K562 (cell line): ENCODE measurements around the gene BIRC5. TPM values are rescaled to one million over a fixed set of nuclear protein-coding genes. Genes with fewer than 3 reads are reported as not detected.

Experiments used
- CEBPG ChIP-seq, 3 experiments: fragments of 200-800 bp in 1 of 3; sonication (Bioruptor generic) in 1 of 3; sonication (generic) in 1 of 3; formaldehyde crosslinking in 1 of 3; IDR thresholded peaks in 2 of 3; conservative IDR thresholded peaks in 1 of 3; 2 replicates each; pipeline versions ENCODE4 v1.6.1 to v1.8.0; 2016 to 2022; ENCODE audit warnings: missing compliant biosample characterization in 2 of 3, missing genetic modification characterization in 2 of 3, mild to moderate bottlenecking in 1 of 3, missing genetic modification reagents in 1 of 3
- CREB1 ChIP-seq, 2 experiments: sonication (generic) in 1 of 2; formaldehyde crosslinking in 1 of 2; IDR thresholded peaks; 2 replicates each; pipeline versions ENCODE4 v1.6.1 to v1.8.0; 2012 to 2022; ENCODE audit warnings: inconsistent platforms in 1 of 2, mild to moderate bottlenecking in 1 of 2, missing genetic modification reagents in 1 of 2, moderate library complexity in 1 of 2
- CTBP1 ChIP-seq: fragments of 450-650 bp; IDR thresholded peaks from 2 replicates; pipeline ENCODE4 v1.6.1; 2016; ENCODE audit warnings: borderline replicate concordance
- DDX20 ChIP-seq: fragments of 450-650 bp; IDR thresholded peaks from 2 replicates; pipeline ENCODE4 v1.6.1; 2016; ENCODE audit warnings: missing genetic modification characterization, low read depth, mild to moderate bottlenecking, missing compliant biosample characterization, moderate library complexity
- KDM5B ChIP-seq: fragments of 200-600 bp; sonication (generic); IDR thresholded peaks from 2 replicates; pipeline ENCODE4 v1.6.1; 2012; ENCODE audit warnings: low read depth, mild to moderate bottlenecking, moderate library complexity, low read length, control low read depth, inconsistent platforms; ENCODE audit not compliant: insufficient replicate concordance
- MAZ ChIP-seq, 2 experiments: fragments of 450-650 bp in 1 of 2; sonication (generic) in 1 of 2; formaldehyde crosslinking; IDR thresholded peaks in 1 of 2; conservative IDR thresholded peaks in 1 of 2; 2 replicates each; pipeline versions ENCODE4 v1.4.0 to v1.5.0; 2020; ENCODE audit warnings: mild to moderate bottlenecking in 1 of 2, missing genetic modification reagents in 1 of 2
- NRF1 ChIP-seq, 2 experiments: fragments of 450-650 bp; IDR thresholded peaks in 1 of 2; conservative IDR thresholded peaks in 1 of 2; 2 replicates each; pipeline ENCODE4 v1.6.1; 2014; ENCODE audit warnings: mild to moderate bottlenecking in 2 of 2
- RUNX1 ChIP-seq: sonication (generic); IDR thresholded peaks from 2 replicates; pipeline ENCODE4 v1.6.1; 2016; ENCODE audit warnings: antibody characterized with exemption, low read depth
- TFAP4 ChIP-seq: sonication (generic); formaldehyde crosslinking; IDR thresholded peaks from 2 replicates; pipeline ENCODE4 v1.8.0; 2022; ENCODE audit warnings: missing genetic modification reagents, mild to moderate bottlenecking, moderate library complexity, borderline replicate concordance
- USF1 ChIP-seq: sonication (generic); formaldehyde crosslinking; IDR thresholded peaks from 2 replicates; pipeline ENCODE4 v1.9.0; 2022; ENCODE audit warnings: mild to moderate bottlenecking, missing genetic modification reagents
- VEZF1 ChIP-seq: fragments of 200-800 bp; sonication (Bioruptor generic); IDR thresholded peaks from 2 replicates; pipeline ENCODE4 v1.6.1; 2017; ENCODE audit warnings: missing genetic modification characterization, missing compliant biosample characterization
- ZBTB17 ChIP-seq: fragments of 450-650 bp; formaldehyde crosslinking; IDR thresholded peaks from 2 replicates; pipeline ENCODE4 v1.4.0; 2020; ENCODE audit warnings: mild to moderate bottlenecking
- ZBTB33 ChIP-seq: sonication (generic); formaldehyde crosslinking; IDR thresholded peaks from 2 replicates; pipeline ENCODE4 v1.8.1; 2023; ENCODE audit warnings: mild to moderate bottlenecking, missing genetic modification reagents
- ZNF79 ChIP-seq: fragments of 250-450 bp; sonication (Bioruptor Pico); IDR thresholded peaks from 2 replicates; pipeline ENCODE4 v1.4.0; 2020; ENCODE audit warnings: low read depth, mild to moderate bottlenecking, moderate library complexity
- polyA plus RNA-seq, 8 experiments: library from polyadenylated mRNA; depleted of rRNA in 4 of 8; stranded (reverse) in 5 of 8; unstranded in 3 of 8; fragments of >200 nt; fragmentation: Nextera tagmentation in 2 of 8; fragmentation: Illumina TruSeq in 1 of 8; extraction: Ambion mirVana in 2 of 8; extraction: Trizol in 1 of 8; gene quantifications; 2 replicates each; pipeline versions ENCODE4 v1.2.1 to v1.2.3, GENCODE V29; 2011 to 2014; ENCODE audit warnings: inconsistent platforms in 1 of 8, missing spikeins in 1 of 8
- total RNA-seq, 7 experiments: library from RNA; depleted of rRNA in 6 of 7; stranded (reverse); fragments of >200 nt in 6 of 7; fragmentation: Illumina TruSeq in 2 of 7; extraction: Trizol in 2 of 7; gene quantifications; 2 replicates each; pipeline versions ENCODE4 v1.2.1 to v1.2.3, GENCODE V29; 2011 to 2021; ENCODE audit warnings: low replicate concordance in 1 of 7

Gene BIRC5
- total and polyA plus RNA-seq, 9 of the 15 experiments (the other 6 are each of a cell fraction or from before 2014, with no cell fraction given), result 64.4 to 140 (median 101) TPM

GRCh38 chr17:78239489-78239931 lies 25.5 kb downstream of the BIRC5 start (continued):
- TF ChIP-seq ZBTB17 (CRISPR knock-in tag) (no peak), RUNX1 (no peak), TFAP4 (peak; percentile 33; the same call in 1 of the 2 replicates), CREB1 (IDR thresholded peaks at IDR 0.05) (no peak), CREB1 (CRISPR knock-in tag; IDR thresholded peaks at IDR 0.05) (0 out of 2 replicates have a peak, but pooled peaks have one; percentile 34), ZNF79 (CRISPR knock-in tag) (no peak), ZBTB33 (CRISPR knock-in tag) (peak; percentile 68; the same call in 1 of the 2 replicates), USF1 (peak; percentile 42; the same call in 1 of the 2 replicates), MAZ (CRISPR knock-in tag; conservative IDR thresholded peaks at IDR 0.05 in 1 of 2, IDR thresholded peaks at IDR 0.05 in 1 of 2) (peak in 1 of 2 experiments; percentile 36; a peak in 1 of 4 replicates), NRF1 (conservative IDR thresholded peaks at IDR 0.05 in 1 of 2, IDR thresholded peaks at IDR 0.05 in 1 of 2) (peak; percentile 10 to 11; a peak in 1 of 4 replicates), DDX20 (tag) (no peak), VEZF1 (CRISPR knock-in tag) (peak; percentile 38; the same call in 1 of the 2 replicates), CTBP1 (peak; percentile 42; the same call in 1 of the 2 replicates), CEBPG (CRISPR knock-in tag; IDR thresholded peaks at IDR 0.05) (no peak), CEBPG (tag; conservative IDR thresholded peaks at IDR 0.05 in 1 of 2, IDR thresholded peaks at IDR 0.05 in 1 of 2) (no peak), KDM5B (no peak)
- TF ChIP-seq, all 486 proteins: peak for 16
